K562 (cell line): ENCODE measurements around the gene CEBPE. TPM values are rescaled to one million over a fixed set of nuclear protein-coding genes. Genes with fewer than 3 reads are reported as not detected.

ENCODE experiments used
- ADNP ChIP-seq: fragments of 200-800 bp; sonication (Bioruptor generic); IDR thresholded peaks from 2 replicates; pipeline ENCODE4 v1.6.1; 2016; ENCODE audit warnings: missing genetic modification characterization, missing compliant biosample characterization
- DPF2 ChIP-seq: fragments of 450-650 bp; IDR thresholded peaks from 2 replicates; pipeline ENCODE4 v1.6.1; 2016
- ETV6 ChIP-seq, 3 experiments: fragments of 150-350 bp in 1 of 3; sonication (generic) in 1 of 3; formaldehyde crosslinking in 1 of 3; IDR thresholded peaks; 2 replicates each; pipeline versions ENCODE4 v1.6.1 to v1.8.0; 2014 to 2022; ENCODE audit warnings: borderline replicate concordance in 2 of 3, low read depth in 2 of 3, antibody characterized with exemption in 1 of 3, low read length in 1 of 3, mild to moderate bottlenecking in 1 of 3, missing genetic modification reagents in 1 of 3
- L3MBTL2 ChIP-seq: fragments of 450-650 bp; IDR thresholded peaks from 2 replicates; pipeline ENCODE4 v1.6.1; 2016; ENCODE audit warnings: mild to moderate bottlenecking, moderate library complexity
- MTA3 ChIP-seq: fragments of 450-650 bp; formaldehyde crosslinking; IDR thresholded peaks from 2 replicates; pipeline ENCODE4 v1.6.1; 2017; ENCODE audit warnings: mild to moderate bottlenecking, borderline replicate concordance
- NFXL1 ChIP-seq: fragments of 450-650 bp; formaldehyde crosslinking; IDR thresholded peaks from 2 replicates; pipeline ENCODE4 v1.4.0; 2021; ENCODE audit warnings: mild to moderate bottlenecking
- NR1H2 ChIP-seq: sonication (generic); formaldehyde crosslinking; IDR thresholded peaks from 2 replicates; pipeline ENCODE4 v1.4.0; 2020; ENCODE audit warnings: mild to moderate bottlenecking, missing genetic modification reagents
- POLR2AphosphoS5 ChIP-seq: IDR thresholded peaks from 2 replicates; pipeline ENCODE4 v1.6.1; 2011; ENCODE audit warnings: mild to moderate bottlenecking, low read depth, low read length, moderate library complexity; ENCODE audit not compliant: control insufficient read depth, insufficient read depth
- SMC3 ChIP-seq: conservative IDR thresholded peaks from 2 replicates; pipeline ENCODE4 v1.6.1; 2011; ENCODE audit warnings: low read depth, low read length, improper control_type of control experiment; ENCODE audit not compliant: insufficient read depth
- TAL1 ChIP-seq: fragments of 450-650 bp; IDR thresholded peaks from 2 replicates; pipeline ENCODE4 v1.6.1; 2016; ENCODE audit warnings: mild to moderate bottlenecking
- ZNF586 ChIP-seq: fragments of 450-650 bp; formaldehyde crosslinking; conservative IDR thresholded peaks from 2 replicates; pipeline ENCODE4 v1.4.0; 2020; ENCODE audit warnings: mild to moderate bottlenecking, moderate library complexity
- ZSCAN29 ChIP-seq: fragments of 450-650 bp; IDR thresholded peaks from 2 replicates; pipeline ENCODE4 v1.6.1; 2017
- polyA plus RNA-seq, 8 experiments: library from polyadenylated mRNA; depleted of rRNA in 4 of 8; stranded (reverse) in 5 of 8; unstranded in 3 of 8; fragments of >200 nt; fragmentation: Nextera tagmentation in 2 of 8; fragmentation: Illumina TruSeq in 1 of 8; extraction: Ambion mirVana in 2 of 8; extraction: Trizol in 1 of 8; gene quantifications; 2 replicates each; pipeline versions ENCODE4 v1.2.1 to v1.2.3, GENCODE V29; 2011 to 2014; ENCODE audit warnings: inconsistent platforms in 1 of 8, missing spikeins in 1 of 8
- total RNA-seq, 7 experiments: library from RNA; depleted of rRNA in 6 of 7; stranded (reverse); fragments of >200 nt in 6 of 7; fragmentation: Illumina TruSeq in 2 of 7; extraction: Trizol in 2 of 7; gene quantifications; 2 replicates each; pipeline versions ENCODE4 v1.2.1 to v1.2.3, GENCODE V29; 2011 to 2021; ENCODE audit warnings: low replicate concordance in 1 of 7
- TF ChIP-seq, protein P1 (sequence below), 2 experiments: fragments of 450-650 bp; formaldehyde crosslinking in 1 of 2; IDR thresholded peaks; 2 replicates each; pipeline versions ENCODE4 v1.4.0 to v1.6.1; 2014 to 2020; ENCODE audit warnings: mild to moderate bottlenecking in 2 of 2, borderline replicate concordance in 1 of 2, low read depth in 1 of 2
- TF ChIP-seq, protein P2 (sequence below): fragments of 250-450 bp; sonication (Bioruptor Pico); IDR thresholded peaks from 2 replicates; pipeline ENCODE4 v1.8.0; 2021; ENCODE audit warnings: moderate library complexity, mild to moderate bottlenecking, inconsistent platforms
- TF ChIP-seq, protein P3 (sequence below): fragments of 450-650 bp; formaldehyde crosslinking; conservative IDR thresholded peaks from 2 replicates; pipeline ENCODE4 v1.4.0; 2022; ENCODE audit warnings: mild to moderate bottlenecking, missing genetic modification characterization
- TF ChIP-seq, protein P4 (sequence below): fragments of 250-450 bp; sonication (Bioruptor Pico); IDR thresholded peaks from 2 replicates; pipeline ENCODE4 v1.4.0; 2020; ENCODE audit warnings: borderline replicate concordance

Gene CEBPE
- total and polyA plus RNA-seq, 9 of the 15 experiments (the other 6 are each of a cell fraction or from before 2014, with no cell fraction given): 0.09 to 0.15 (median 0.13) TPM; not detected in 6

DNA sequence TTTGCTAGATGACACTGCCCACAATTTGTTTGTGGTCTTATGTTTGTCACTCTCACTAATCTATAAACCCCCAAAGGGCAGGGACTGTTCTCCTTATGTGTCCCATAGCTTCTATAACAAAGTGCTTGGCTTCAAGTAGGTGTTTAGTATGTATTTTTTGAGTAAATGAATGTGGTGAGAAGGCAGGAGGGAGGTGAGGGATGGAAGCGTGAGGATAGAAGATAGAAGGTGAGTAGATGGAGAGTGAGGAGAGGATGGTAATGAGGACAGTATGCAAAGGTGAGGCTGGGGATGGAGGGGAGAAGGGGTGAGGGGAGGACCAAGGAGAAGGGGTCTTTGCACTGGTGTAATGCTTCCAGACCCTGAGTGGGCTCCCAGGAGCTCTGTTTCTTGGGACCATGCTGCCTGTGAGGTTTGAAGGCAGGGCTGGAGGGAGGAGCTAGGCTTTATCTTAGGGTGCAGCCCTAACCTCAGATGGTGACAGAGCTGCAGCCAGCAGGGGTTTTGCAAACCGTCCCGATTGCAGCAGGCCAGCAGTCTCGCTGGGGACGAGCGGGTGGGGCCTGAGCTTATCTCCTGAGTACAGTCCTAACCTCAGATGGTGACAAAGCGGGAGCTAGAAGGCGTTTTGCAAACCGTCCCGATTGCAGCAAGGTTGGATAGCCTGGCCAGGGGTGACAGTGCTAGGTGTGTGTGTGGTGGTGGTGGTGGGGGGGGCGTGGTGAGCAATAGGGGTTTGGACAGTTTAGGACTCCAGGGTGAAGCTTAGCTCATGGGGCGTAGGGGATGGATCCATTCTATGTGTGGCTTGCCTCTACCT lies 6.5 kb downstream of the CEBPE start (continued):
- TF ChIP-seq, protein P1, sequence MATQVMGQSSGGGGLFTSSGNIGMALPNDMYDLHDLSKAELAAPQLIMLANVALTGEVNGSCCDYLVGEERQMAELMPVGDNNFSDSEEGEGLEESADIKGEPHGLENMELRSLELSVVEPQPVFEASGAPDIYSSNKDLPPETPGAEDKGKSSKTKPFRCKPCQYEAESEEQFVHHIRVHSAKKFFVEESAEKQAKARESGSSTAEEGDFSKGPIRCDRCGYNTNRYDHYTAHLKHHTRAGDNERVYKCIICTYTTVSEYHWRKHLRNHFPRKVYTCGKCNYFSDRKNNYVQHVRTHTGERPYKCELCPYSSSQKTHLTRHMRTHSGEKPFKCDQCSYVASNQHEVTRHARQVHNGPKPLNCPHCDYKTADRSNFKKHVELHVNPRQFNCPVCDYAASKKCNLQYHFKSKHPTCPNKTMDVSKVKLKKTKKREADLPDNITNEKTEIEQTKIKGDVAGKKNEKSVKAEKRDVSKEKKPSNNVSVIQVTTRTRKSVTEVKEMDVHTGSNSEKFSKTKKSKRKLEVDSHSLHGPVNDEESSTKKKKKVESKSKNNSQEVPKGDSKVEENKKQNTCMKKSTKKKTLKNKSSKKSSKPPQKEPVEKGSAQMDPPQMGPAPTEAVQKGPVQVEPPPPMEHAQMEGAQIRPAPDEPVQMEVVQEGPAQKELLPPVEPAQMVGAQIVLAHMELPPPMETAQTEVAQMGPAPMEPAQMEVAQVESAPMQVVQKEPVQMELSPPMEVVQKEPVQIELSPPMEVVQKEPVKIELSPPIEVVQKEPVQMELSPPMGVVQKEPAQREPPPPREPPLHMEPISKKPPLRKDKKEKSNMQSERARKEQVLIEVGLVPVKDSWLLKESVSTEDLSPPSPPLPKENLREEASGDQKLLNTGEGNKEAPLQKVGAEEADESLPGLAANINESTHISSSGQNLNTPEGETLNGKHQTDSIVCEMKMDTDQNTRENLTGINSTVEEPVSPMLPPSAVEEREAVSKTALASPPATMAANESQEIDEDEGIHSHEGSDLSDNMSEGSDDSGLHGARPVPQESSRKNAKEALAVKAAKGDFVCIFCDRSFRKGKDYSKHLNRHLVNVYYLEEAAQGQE (IDR thresholded peaks at IDR 0.05; ENCODE audit: borderline replicate concordance): no peak; the same call in 1 of the 2 replicates
- TF ChIP-seq, protein P1 (CRISPR knock-in tag; IDR thresholded peaks at IDR 0.05; ENCODE audit: low read depth): no peak
- 0 out of 2 replicates have a peak, but pooled peaks have one; percentile 14 for TF ChIP-seq SMC3
- no peak for TF ChIP-seq ZSCAN29
- peak; percentile 98 for TF ChIP-seq TAL1
- no peak for TF ChIP-seq ADNP
- TF ChIP-seq L3MBTL2: peak; percentile 74
- TF ChIP-seq NR1H2 (CRISPR knock-in tag): no peak
- no peak for TF ChIP-seq ZNF586 (CRISPR knock-in tag)
- TF ChIP-seq, protein P2, sequence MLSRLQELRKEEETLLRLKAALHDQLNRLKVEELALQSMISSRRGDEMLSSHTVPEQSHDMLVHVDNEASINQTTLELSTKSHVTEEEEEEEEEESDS (CRISPR knock-in tag): no peak
- TF ChIP-seq MTA3: no peak; the same call in 1 of the 2 replicates
- no peak for TF ChIP-seq NFXL1 (CRISPR knock-in tag)
- TF ChIP-seq POLR2AphosphoS5: peak; percentile 95
- TF ChIP-seq DPF2: peak; percentile 97
- TF ChIP-seq, protein P3, sequence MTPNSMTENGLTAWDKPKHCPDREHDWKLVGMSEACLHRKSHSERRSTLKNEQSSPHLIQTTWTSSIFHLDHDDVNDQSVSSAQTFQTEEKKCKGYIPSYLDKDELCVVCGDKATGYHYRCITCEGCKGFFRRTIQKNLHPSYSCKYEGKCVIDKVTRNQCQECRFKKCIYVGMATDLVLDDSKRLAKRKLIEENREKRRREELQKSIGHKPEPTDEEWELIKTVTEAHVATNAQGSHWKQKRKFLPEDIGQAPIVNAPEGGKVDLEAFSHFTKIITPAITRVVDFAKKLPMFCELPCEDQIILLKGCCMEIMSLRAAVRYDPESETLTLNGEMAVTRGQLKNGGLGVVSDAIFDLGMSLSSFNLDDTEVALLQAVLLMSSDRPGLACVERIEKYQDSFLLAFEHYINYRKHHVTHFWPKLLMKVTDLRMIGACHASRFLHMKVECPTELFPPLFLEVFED (CRISPR knock-in tag): peak; percentile 42
- TF ChIP-seq ETV6 (IDR thresholded peaks at IDR 0.05; ENCODE audit: borderline replicate concordance in 1 of 2, low read depth in 2 of 2, low read length in 1 of 2): peak in 1 of 2 experiments; percentile 55; a peak in 1 of 4 replicates
- TF ChIP-seq ETV6 (CRISPR knock-in tag; IDR thresholded peaks at IDR 0.05; ENCODE audit: borderline replicate concordance): no peak
- TF ChIP-seq, protein P4, sequence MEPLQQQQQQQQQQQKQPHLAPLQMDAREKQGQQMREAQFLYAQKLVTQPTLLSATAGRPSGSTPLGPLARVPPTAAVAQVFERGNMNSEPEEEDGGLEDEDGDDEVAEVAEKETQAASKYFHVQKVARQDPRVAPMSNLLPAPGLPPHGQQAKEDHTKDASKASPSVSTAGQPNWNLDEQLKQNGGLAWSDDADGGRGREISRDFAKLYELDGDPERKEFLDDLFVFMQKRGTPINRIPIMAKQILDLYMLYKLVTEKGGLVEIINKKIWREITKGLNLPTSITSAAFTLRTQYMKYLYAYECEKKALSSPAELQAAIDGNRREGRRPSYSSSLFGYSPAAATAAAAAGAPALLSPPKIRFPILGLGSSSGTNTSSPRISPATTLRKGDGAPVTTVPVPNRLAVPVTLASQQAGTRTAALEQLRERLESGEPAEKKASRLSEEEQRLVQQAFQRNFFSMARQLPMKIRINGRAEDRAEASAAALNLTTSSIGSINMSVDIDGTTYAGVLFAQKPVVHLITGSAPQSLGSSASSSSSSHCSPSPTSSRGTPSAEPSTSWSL (CRISPR knock-in tag): no peak
